NT2/D1 (cell line): Measurements from ENCODE around the gene JUN.

Experiments used
- DNase-seq: peaks from one replicate; pipeline ENCODE4 v3.0.0-alpha.2; 2011; ENCODE audit warnings: low read depth, low spot score
- H3K27me3 ChIP-seq: 2 replicates; pipeline ENCODE4 v1.6.0; 2011; ENCODE audit warnings: mild to moderate bottlenecking; ENCODE audit not compliant: insufficient read length, insufficient read depth
- H3K36me3 ChIP-seq: 2 replicates; pipeline ENCODE4 v1.6.1; 2011; ENCODE audit warnings: mild to moderate bottlenecking, low read length, mixed read lengths; ENCODE audit not compliant: insufficient read depth, insufficient read length
- H3K4me1 ChIP-seq: 2 replicates; pipeline ENCODE4 v1.5.1; 2011; ENCODE audit not compliant: insufficient read depth, insufficient read length
- H3K4me3 ChIP-seq: 2 replicates; pipeline ENCODE4 v1.5.1; 2011; ENCODE audit warnings: low read depth; ENCODE audit not compliant: insufficient read length
- H3K9ac ChIP-seq: 2 replicates; pipeline ENCODE4 v1.6.0; 2011; ENCODE audit warnings: low read depth; ENCODE audit not compliant: insufficient read length
- H3K9me3 ChIP-seq: 2 replicates; pipeline ENCODE4 v1.5.1; 2011; ENCODE audit warnings: mild to moderate bottlenecking, low read length; ENCODE audit not compliant: insufficient read depth
- SUZ12 ChIP-seq: IDR thresholded peaks from 2 replicates; pipeline ENCODE4 v1.6.1; 2011; ENCODE audit not compliant: insufficient read length, insufficient read depth; ENCODE audit errors: extremely low read depth
- YY1 ChIP-seq: IDR thresholded peaks from 2 replicates; pipeline ENCODE4 v1.6.1; 2011; ENCODE audit not compliant: insufficient read length, insufficient read depth
- ZNF274 ChIP-seq: IDR thresholded peaks from 2 replicates; pipeline ENCODE4 v1.6.1; 2011; ENCODE audit warnings: mild to moderate bottlenecking, low read depth, low read length

Gene JUN

DNA sequence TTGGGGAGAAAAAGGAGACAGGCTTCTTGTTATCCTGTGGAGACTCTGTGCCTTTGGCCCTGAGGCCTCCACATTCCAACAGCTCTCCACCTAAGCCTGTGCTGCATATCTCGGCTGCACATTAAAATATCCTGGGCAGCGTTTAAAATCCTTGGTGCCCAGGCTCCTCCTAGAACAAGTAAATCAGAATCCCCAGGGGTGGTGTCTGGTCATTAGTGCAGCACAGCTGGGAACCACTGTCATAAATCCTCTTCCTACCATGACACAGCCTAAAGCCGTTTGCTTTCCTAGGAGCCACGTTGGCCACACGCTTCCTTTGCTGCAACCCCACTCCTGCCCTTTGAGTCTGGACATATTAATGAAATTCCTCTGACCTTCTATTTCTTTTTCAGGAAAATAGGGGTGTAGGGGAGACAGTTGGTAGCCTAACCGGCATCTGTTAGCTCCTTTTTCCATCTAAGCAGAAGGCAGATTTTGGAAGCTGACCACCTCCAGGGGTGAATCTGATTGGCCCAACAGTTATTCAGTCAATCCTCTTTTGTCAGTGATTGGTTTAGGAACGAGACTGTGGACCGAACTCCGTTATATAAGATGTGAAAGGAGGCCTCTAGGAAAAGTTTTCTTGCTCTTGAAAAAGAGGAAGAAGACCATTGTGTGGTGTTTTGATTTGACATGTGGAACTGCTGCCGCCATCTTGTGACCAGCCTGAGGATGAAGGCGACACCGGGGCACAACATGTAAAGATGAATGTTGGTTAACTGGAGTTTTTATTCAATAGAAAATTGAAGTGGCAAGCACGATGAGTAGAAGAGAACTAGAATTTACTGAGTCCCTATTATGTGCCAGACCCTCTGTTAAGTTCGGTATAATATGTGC, 41.9 kb downstream of the JUN start:
- Histone ChIP-seq H3K27me3 (no peaks in the 10 kb centered on the region), H3K4me3 (no peak overlapping the region), H3K9ac (no peak overlapping the region), H3K4me1 (peaks cover 2% of the 10 kb centered on the region), H3K9me3 (no peaks in the 10 kb centered on the region), H3K36me3 (no peaks in the 10 kb centered on the region)
- no peak for DNase-seq
- no peak for TF ChIP-seq SUZ12
- TF ChIP-seq ZNF274: no peak
- no peak for TF ChIP-seq YY1

DNA sequence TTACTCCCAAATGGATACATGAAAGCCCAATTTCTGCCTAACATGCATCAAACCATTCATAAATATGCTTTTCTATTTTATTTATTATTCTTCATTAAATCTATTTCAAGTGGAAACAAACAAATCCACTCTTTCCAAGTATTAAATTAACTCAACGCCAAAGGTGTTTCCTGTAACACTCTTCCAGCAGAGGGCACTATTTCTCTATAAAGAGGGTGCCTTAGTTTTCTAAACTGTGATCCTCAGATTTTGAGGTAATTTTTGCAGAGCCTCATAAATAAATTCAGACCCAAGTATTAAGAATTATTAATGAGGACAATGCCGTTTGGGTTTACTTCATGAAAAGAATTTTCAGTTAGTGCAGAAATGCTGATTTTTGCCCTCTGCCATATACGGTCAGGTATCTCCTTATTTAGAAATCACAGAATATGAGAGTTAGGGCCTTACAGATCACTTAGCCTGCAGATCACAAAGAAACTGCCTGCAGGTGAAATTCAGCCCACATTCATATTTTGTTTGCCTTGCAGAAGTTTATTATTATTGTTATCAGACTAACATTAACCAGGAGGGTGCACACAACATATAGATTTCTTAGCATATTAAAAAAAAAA, 43.9 kb downstream of the JUN start:
- peak; percentile 44 for DNase-seq
- H3K9ac ChIP-seq: no peak overlapping the region
- no peak overlapping the region for H3K4me3 ChIP-seq
- no peaks in the 10 kb centered on the region for H3K36me3 ChIP-seq
- H3K27me3 ChIP-seq: no peaks in the 10 kb centered on the region
- peaks cover 2% of the 10 kb centered on the region for H3K4me1 ChIP-seq
- TF ChIP-seq ZNF274 (no peak), YY1 (no peak), SUZ12 (no peak)
- no peaks in the 10 kb centered on the region for H3K9me3 ChIP-seq

DNA sequence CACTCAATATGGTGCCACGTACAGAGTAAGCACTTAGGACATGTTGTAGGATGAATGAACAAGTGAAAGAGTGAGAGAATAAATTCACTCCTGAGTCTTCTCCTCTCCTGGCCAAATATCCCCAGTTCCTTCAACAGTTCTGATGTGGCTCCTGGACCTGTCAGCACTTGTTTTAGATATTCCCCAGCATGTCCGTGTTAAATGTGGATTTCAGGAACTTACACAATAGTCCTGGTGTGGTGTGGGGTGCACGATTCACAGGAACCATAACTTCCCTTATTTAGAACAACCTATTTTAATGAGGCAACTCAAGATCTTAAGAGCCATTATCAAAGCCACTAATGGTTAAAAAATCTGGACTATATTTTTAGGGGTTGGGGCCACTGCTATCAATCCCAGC, 45.0 kb downstream of the JUN start:
- no peaks in the 10 kb centered on the region for H3K9me3 ChIP-seq
- peaks cover 2% of the 10 kb centered on the region for H3K4me1 ChIP-seq
- H3K27me3 ChIP-seq: no peaks in the 10 kb centered on the region
- no peak for DNase-seq
- no peaks in the 10 kb centered on the region for H3K36me3 ChIP-seq
- TF ChIP-seq ZNF274: no peak
- TF ChIP-seq SUZ12: no peak
- TF ChIP-seq YY1: no peak
- H3K4me3 ChIP-seq: no peak overlapping the region
- H3K9ac ChIP-seq: no peak overlapping the region

DNA sequence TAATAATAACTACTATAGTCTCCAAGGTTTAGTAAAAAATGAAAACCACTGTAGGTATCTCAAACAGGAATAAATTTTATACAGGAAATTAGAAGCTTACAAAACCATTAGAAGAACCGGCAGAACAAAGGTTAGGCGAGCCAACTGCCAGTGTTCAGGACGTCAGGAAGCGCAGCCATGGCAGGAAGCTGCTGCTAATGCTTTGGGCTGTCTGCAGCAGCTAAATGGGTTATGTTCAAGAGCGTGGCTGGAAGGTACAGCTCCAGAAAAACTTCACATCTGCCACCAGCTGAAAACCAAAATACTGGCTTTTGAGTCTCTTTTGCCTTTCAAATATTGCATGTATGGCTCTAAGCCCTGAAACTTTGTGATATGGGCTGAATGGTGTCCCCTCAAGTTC, 48.3 kb downstream of the JUN start:
- H3K4me1 ChIP-seq: peaks cover 2% of the 10 kb centered on the region
- no peak for DNase-seq
- H3K36me3 ChIP-seq: no peaks in the 10 kb centered on the region
- no peak overlapping the region for H3K9ac ChIP-seq
- H3K9me3 ChIP-seq: no peaks in the 10 kb centered on the region; the same call in 1 of the 2 replicates
- no peak for TF ChIP-seq YY1
- TF ChIP-seq ZNF274: no peak
- TF ChIP-seq SUZ12: no peak
- H3K27me3 ChIP-seq: no peaks in the 10 kb centered on the region
- no peak overlapping the region for H3K4me3 ChIP-seq

DNA sequence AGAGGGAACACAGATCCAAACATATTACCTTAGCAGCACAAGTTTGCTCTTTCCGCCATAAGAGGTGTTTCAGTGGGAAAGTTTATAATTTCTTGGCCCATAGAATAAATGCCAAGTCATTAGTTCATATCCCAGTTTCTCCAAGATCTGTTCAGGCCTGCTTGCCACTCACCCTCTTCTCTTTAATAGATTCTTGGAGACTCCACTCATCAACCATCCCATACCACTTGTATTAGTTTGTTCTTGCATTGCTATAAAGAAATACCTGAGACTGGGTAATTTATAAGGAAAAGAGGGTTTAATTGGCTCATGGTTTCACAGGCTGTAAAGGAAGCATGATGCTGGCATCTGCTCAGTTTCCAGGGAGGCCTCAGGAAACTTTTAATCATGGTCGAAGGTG, 49.2 kb downstream of the JUN start:
- Histone ChIP-seq H3K4me1 (no peaks in the 10 kb centered on the region), H3K4me3 (no peak overlapping the region), H3K27me3 (no peaks in the 10 kb centered on the region), H3K9me3 (peaks cover 7% of the 10 kb centered on the region), H3K36me3 (no peaks in the 10 kb centered on the region), H3K9ac (no peak overlapping the region)
- no peak for TF ChIP-seq SUZ12
- no peak for TF ChIP-seq YY1
- TF ChIP-seq ZNF274: no peak
- no peak for DNase-seq

DNA sequence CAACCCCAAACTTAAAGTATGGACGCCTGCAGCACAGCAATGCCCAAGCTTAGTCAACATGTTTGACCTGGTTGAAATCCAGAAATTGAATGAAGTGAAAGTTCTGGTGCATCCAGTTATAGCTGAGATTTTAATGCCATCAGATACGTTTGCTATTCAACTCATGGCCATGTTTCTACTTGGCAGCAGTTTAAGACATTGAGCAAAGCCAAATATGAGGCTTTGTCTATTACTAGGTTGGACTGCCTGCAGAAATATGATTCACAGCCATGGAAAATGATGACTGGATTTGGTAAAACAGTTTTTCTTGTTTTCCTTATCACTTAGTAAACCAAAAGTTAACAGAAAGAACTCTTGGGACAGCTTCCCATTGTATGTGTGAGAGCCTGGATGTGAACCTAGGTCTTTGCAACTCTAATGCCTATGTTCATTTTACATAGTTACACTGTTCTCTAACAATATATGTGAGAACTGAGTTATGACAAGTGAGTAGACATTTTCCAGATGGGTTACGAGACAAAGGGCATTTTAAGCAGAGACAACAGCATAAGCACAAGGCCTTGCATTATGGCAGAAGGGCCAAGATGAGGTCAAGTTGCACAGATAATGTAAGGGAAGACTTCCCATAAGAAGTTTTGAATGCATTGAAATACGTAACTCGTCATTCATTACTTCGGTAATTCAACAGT, 51.6 kb downstream of the JUN start:
- no peak for TF ChIP-seq YY1
- no peak for TF ChIP-seq ZNF274
- TF ChIP-seq SUZ12: no peak
- H3K36me3 ChIP-seq: no peaks in the 10 kb centered on the region
- H3K4me1 ChIP-seq: no peaks in the 10 kb centered on the region
- no peak overlapping the region for H3K9ac ChIP-seq
- H3K27me3 ChIP-seq: no peaks in the 10 kb centered on the region
- H3K9me3 ChIP-seq: peaks cover 7% of the 10 kb centered on the region
- no peak overlapping the region for H3K4me3 ChIP-seq
- DNase-seq: no peak
